ENCODE results near the gene STN1.

DNA sequence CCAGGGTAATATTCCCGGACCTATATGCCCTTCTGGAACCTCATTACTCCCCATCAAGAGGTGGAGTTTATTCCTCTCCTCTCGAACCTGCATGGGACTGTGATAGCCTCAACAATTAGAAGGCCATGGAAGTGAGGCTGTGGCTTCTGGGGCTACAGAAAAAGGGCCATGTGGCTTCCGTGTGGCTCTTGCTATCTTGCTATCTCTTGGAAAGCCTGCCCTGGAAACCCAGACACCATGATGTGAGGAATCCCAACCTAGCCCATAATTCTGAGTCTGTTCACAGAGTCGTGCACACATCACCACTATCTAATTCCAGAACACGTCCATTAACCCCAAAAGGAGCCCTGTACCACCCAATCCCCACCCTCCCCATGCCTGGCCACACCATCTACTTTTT, 41.8 kb downstream of the STN1 start:
- TF ChIP-seq EZH2 (IDR thresholded peaks at IDR 0.05; ENCODE audit: insufficient read depth, poor library complexity, severe bottlenecking) (no peak), EZH2phosphoT487 (IDR thresholded peaks at IDR 0.05; ENCODE audit: insufficient read depth, low read depth) (no peak)

Data from GM23248 (cell line).